Measurements from ENCODE around the gene GNB2.

Gene GNB2

DNA sequence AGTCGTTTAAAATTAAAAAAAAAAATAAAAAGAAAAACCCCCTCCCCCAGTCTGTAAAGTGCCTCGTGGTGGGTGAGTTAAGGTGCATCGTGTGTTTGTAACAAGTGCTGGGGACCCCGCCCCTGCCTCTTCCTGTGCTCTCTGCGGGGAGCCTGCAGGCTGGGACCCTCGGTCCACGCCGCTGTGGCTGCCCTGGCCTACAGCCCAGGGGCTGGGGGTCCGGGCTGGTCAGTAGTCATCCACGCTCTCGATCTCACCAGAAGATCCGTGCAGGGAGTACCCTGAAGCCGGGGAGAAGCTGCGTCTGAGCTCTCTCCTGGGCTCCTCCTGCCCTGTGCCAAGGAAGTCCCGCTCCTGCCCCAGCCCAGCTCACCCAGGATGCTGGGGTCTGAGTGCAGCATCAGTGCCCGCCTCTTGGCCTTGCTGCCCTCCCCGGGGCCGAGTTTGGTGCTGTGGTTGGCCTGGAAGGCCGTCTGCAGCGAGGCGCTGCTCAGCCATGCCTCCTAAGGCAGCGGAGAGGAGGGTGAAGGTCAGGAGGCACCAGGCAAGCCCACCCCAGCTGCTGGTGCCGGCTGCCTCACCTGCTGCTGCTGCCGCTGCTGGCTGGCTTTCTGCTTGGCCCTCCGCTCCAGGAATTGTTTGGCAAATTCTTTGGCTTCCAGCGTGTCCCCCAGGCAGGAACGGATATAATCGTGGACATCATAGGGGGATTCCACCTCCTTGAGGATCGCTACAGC, 8.1 kb downstream of the GNB2 start:
- no peak for DNase-seq (ENCODE audit: low read depth)

GRCh38 chr7:100682228-100682741, 8.7 kb downstream of the GNB2 start:
- no peak for DNase-seq (ENCODE audit: low read depth)

DNA sequence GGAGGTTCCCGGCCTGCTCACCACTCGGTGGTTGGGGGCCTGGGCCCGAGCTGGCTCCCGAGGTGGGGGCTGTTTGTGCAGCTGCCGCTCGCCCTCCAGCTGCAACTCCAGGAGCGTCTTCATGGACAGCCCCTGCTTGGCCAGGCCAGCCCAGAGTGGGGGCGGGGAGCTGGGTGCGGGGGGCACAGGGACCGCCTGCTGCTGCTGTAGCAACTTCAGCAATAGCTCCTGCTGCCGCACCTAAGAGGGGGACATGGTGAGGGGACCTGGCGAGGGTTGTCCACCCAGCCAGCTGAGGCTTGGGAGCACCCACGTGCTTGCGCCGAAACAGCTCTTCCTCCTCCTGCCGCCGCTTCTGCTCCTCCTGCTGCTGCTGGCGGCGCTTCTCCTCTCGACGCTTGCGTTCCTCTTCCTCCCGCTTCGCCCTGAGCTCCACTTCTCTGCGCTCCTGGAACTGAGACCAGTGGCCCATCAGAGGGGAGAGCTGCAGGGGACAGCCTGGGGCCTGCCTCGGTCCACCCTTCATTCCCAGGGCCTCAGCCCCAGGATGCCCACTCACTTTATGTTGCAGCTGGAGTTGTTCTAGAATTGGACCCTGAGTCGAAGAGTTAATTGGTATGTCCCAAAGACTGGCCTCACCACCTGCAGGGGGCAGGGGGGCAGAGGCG, 9.6 kb downstream of the GNB2 start:
- DNase-seq (ENCODE audit: low read depth): no peak

DNA sequence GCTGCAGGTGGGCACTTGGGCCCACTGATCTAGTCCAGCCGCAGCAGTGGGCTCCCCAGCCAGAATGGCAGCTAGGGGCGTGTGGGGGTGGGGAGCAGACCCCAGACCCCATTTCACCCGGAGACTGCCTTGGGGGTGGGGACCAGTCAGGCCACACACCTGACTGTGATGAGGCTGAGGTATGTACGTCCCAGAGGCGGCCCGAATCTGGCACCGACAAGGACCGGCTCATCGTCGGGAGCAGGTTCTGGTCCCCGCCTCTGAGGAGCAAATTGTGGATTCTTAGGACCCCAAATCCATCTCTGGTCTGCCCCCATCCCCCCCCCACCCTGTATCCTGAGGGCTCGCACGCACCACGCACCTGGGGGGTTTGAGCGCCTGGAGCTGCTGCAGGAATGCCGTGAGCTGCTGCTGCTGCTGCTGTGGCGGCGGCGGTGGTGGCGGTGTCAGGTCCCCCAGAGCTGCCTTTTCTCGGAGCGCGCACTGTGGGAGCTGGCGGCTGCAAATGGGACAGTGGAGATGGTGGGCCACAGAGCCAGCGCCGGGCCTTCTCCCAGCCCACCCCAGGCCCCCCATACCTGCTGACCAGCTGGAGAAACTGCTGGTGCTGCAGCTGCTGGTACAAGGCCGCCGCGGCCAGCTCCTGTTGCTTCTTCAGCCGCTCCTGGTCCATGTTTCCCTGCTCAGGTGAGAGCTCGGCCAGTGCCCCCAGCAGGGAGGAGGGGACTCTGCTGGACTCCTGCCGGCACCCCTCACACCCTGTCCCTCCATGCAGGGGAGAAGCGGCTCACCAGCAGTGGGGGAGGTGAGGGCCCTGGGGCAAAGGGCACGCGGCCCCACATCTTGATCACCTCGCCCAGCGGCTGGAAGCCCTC, 10.4 kb downstream of the GNB2 start:
- DNase-seq (ENCODE audit: low read depth): no peak

DNA sequence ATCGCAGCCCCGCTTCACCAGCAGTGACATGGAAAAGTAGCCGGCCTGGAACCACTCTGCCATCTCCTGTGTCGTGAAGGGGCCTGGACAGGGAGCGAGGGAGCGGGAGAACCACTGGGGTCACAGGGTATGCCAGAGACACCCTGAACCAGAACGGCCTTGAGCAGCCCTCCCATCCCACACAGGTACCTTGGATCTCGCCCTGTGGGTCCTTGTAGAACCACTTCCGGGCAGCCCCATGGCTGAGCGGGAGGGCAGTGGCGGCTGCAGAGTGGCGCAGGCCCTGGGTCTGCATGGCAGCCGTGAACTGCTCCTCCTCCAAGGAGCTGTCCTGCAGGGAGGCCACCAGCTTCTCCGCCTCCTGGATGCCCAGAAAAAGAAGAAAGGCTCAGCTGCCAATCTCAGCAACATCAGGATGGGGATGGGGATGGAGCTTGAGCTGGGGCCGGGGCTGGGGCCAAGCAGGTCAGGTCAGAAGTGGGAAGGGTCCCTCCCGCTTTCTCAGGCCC, 11.0 kb downstream of the GNB2 start:
- DNase-seq (ENCODE audit: low read depth): no peak

GRCh38 chr7:100685049-100685605, 11.6 kb downstream of the GNB2 start:
- DNase-seq (ENCODE audit: low read depth): no peak

DNA sequence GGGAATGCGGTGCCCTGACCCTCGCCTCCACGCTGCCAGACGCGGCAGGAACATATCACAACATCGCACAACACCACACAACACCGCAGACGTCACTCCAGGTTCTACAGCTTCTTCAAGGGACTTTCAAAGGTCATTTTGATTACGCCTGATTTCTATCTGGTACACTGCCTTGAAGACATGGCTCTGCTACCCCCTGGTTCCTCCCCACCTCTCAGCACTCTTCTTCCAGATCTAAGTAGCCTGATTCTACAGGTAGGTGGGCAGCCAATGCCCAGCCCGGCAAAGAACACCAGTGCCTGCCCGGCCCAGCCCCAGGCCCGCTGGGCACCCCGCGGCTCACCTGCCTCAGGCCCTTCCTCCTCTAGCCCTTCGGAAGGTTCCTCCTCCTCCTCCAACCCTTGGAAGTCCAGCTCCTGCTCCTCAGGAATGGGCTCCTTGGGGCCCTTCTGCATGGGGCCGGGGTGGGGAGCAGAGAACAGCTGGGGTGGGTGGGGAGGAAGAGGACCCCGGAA, 12.1 kb downstream of the GNB2 start:
- no peak for DNase-seq (ENCODE audit: low read depth)

DNA sequence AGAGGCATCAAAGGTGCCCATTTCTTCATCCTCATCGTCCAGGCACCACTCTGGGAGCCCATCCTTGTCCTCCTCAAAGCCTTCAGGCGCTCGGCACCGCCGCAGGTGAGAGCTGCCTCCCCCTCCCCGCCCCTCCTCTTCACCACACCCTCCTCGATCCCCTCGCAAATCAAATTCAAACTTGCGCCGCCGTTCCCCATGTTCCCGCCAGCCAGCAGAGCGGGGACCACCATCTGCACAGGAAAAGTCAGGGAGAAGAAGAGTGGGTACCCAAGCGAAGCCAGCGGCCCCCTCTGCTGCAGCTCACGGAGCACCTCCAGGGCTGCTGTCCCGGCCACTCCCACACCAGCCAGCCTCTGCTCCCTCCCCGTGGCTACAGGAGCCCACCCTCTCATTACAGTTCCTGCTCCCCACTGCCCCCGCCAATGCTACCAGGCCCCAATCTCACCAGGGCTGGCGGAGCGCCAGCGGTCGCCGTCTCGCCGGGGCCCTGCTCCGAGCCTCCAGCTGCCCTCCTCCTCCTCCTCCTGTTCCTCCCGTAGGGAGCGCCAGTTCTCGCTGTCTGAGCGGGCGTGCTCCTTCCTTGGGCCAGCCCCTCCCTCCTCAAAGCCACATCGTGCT, 12.8 kb downstream of the GNB2 start:
- no peak for DNase-seq (ENCODE audit: low read depth)

DNA sequence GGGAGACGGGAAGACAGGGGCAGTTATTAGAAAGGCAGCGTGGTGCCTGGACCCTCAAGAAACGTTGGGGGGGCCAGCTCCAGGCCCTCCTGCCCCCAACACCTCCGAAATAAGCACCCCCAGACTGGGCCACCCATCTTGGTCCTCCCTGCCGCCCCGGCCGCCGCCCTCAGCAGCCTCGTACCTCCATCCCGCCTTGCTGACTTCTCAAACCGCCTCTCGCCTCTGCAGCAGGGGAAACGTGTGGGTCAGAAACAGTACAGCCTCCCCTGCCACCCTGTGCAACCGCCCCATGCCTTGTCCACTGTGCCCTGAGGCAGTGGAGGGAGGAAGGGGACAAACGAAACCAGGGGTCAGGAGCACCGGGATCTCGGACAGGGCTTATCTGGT, 13.3 kb downstream of the GNB2 start:
- DNase-seq (ENCODE audit: low read depth): no peak

DNA sequence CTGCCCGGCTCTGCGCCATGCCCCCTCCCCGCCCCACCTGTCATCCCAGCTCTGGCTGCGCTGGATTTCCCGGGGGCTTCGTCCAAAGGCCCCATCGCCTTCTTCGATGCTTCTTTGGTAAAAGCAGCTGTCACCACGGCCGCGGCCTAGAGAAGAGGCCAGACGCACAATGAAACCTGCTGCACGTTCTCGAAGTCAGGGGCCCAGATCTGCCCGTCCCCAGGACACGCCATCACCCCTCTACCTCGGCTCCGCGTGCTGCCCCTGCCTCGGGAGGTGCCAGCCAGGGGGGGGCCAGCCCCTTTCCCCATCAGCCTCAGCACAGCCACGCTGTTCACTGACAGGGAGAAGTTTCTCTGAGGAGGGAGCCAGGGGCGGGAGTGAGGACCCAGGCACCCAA, 13.7 kb downstream of the GNB2 start:
- no peak for DNase-seq (ENCODE audit: low read depth)

GRCh38 chr7:100687751-100688300, 14.3 kb downstream of the GNB2 start:
- no peak for DNase-seq (ENCODE audit: low read depth)

DNA sequence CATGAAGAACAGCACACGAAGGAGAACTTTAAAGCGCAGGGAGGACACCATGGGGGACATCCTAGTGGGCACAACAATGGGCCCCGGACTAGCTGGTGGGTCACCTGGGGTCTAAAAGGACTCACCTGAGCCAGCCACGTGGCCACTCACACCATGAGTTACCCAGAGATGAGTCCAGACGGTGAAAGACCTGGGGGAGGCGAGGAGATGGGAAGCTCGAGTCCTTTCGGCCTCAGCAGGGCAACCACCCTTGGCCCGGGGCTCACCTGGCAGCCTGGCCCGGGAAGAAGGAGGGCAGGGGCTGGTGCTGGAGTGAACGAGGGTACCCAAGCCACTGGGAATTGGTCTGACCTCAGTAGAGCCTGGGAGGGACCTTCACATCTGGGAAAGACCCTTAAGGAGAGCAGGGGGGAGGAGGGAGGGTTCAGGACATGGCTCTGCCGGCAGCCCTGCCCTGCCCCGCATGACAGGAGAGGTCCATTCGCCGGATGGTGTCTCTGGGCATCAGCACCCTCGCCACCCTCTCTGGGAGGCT, 14.9 kb downstream of the GNB2 start:
- no peak for DNase-seq (ENCODE audit: low read depth)

DNA sequence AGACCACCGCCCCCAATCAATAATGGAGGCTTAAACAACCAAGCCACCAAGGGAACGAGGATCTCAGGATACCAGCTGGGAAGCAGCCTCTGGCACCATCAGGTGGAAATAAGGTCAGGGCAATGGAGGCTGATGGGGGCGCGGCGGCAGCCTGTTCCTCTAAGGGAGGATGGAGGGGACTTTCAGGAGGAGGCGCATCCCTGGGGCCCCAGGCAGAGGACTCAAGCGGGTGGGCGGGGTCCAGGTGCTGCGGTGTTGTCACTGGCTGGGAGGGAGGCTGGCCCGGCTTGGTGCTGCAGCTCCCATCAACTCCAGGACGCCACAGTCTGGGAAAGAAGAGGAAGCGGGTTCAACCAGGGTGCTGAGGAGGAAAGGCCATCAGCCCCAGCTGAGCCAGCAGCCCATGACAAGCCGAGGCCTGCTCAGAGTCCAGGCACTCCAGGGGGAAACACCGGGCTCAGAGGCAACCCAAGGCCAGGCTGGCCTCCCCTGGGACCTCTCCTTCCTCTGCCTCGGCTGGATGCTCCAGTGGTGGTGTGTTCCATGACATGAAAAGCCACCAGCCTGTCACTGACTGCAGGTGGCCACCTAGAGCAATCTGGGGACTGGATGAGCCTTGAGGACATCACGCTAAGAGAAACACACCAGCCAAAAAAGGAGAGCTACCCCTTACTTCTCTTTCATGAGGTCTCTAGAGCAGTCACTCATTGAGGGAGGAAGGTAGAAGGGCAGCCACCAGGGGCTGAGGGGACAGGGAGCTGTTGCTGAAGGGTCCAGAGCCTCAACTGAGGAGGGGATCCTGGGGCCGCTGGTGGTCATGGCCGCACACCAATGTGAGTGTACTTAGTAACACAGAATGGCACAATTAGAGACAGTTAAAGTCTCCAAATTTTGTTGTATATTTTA, 15.9 kb downstream of the GNB2 start:
- DNase-seq (ENCODE audit: low read depth): no peak

GRCh38 chr7:100691676-100692577, 18.4 kb downstream of the GNB2 start:
- DNase-seq (ENCODE audit: low read depth): peak; percentile 70

DNA sequence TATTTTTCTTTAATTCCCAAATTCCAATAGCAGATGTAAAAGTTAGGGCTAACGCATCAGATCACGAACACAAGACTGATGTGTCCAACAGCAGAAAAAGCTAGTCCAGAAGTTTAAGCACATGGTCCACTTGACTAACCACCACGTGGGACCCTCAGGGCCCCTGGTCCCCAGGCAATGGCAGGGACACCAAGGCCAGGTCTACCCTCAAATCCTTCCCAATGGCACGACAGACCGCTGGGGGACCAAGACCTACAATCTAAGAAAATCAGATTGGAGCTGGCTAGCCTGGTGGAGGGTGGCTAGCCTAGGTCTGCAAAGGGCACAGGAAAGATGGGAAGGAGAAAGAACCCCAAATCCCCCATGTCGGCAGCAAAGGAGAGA, 19.0 kb downstream of the GNB2 start:
- DNase-seq (ENCODE audit: low read depth): no peak

- no peak for DNase-seq (ENCODE audit: low read depth)
Observed at GRCh38 chr7:100693312-100694097, 20.0 kb downstream of the GNB2 start.

DNA sequence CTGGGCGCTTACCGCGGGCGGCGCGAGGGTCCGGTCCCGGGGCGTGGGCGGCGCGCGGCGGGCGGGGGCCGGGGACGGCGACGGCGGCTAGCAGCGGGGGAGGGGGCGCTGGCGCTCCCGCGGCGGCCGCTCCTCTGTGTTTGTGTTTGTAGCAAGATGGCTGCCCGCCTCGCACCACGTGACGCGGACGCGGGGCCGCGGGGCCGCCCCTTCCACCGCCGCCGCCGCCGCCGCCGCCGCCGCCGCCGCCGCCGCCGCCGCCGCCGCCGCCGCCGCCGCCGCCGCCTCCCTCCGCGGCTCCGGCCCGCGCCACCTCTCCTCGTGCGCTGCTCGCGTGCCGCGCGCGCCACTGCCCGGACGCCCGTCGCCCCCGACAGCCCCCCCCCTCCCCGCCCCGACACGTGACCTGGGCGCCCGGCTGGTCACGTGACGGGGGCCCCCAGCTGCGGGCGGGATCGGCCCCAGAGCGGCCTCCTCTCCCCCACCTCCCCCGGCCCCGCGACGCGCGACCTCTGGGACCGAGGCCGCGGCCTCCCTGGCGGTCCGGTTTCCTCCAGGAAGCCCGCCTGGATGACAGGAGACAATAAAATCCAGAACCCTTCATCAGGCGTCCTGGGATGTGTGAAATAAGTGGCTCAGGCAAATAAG, 20.7 kb downstream of the GNB2 start, which contains the start of gene GIGYF1:
Gene GIGYF1, minus strand, starts transcription at position 153 of the 648 bp plus-strand sequence. CDS start 6,012 bp downstream, outside the sequence.
- DNase-seq (ENCODE audit: low read depth): peak; percentile 48
